ENCODE results near the gene MYO3A.

DNA sequence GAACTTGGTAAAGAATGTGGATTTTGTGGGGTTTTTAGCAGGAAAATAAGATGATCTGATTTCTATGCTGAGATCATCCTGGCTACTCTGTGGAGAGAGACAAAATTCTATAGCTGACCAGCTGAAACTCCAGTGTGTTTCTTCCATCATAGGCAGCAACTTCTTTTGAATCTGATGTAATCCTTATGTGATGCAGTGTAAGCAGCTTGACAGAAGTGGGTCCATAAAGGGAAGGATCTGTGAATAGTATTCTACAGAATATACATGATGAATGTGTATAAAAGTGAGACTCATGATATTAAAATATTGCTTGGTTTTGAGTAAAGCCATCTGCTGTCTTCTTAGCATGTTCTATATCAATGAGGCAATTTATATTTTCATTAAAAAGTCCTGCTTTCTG, 4.4 kb downstream of the MYO3A start:
- TF ChIP-seq, protein P1, sequence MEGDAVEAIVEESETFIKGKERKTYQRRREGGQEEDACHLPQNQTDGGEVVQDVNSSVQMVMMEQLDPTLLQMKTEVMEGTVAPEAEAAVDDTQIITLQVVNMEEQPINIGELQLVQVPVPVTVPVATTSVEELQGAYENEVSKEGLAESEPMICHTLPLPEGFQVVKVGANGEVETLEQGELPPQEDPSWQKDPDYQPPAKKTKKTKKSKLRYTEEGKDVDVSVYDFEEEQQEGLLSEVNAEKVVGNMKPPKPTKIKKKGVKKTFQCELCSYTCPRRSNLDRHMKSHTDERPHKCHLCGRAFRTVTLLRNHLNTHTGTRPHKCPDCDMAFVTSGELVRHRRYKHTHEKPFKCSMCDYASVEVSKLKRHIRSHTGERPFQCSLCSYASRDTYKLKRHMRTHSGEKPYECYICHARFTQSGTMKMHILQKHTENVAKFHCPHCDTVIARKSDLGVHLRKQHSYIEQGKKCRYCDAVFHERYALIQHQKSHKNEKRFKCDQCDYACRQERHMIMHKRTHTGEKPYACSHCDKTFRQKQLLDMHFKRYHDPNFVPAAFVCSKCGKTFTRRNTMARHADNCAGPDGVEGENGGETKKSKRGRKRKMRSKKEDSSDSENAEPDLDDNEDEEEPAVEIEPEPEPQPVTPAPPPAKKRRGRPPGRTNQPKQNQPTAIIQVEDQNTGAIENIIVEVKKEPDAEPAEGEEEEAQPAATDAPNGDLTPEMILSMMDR (optimal IDR thresholded peaks at IDR 0.05 in 1 of 3, IDR thresholded peaks at IDR 0.05 in 1 of 3, conservative IDR thresholded peaks at IDR 0.05 in 1 of 3; ENCODE audit: extremely low read depth in 1 of 3, insufficient read depth in 2 of 3, low read length in 3 of 3), result no peak
- no peak for TF ChIP-seq EZH2 (IDR thresholded peaks at IDR 0.05; ENCODE audit: low read length)
